SW 1271 (cell line): Measurements from ENCODE around the gene APLN.

Experiments
- DNase-seq, 2 experiments: peaks; one replicate each; lab custom pipeline; 2025; lab: John Stamatoyannopoulos, UW

Gene APLN

GRCh38 chrX:129659861-129660260, 5.1 kb upstream of the APLN start:
- DNase-seq, result no peak

GRCh38 chrX:129659141-129659540, 4.4 kb upstream of the APLN start:
- no peak for DNase-seq

- DNase-seq, result no peak
Measured at GRCh38 chrX:129658429-129658828, 3.7 kb upstream of the APLN start.

GRCh38 chrX:129655547-129656249, 942 bp upstream of the APLN start:
- no peak for DNase-seq

GRCh38 chrX:129653971-129654651, 645 bp downstream of the APLN start:
- DNase-seq, result no peak

GRCh38 chrX:129653181-129653970, 1.4 kb downstream of the APLN start:
- DNase-seq, result no peak

GRCh38 chrX:129652565-129653169, 2.1 kb downstream of the APLN start:
- DNase-seq, result no peak

GRCh38 chrX:129651756-129652564, 2.8 kb downstream of the APLN start:
- DNase-seq, result no peak

GRCh38 chrX:129650821-129651510, 3.8 kb downstream of the APLN start:
- no peak for DNase-seq

- DNase-seq, result no peak
Measured at GRCh38 chrX:129650183-129650689, 4.5 kb downstream of the APLN start.

- DNase-seq, result no peak
Measured at GRCh38 chrX:129649268-129650182, 5.2 kb downstream of the APLN start.

- DNase-seq, result no peak
Measured at GRCh38 chrX:129648514-129649267, 6.1 kb downstream of the APLN start.

- no peak for DNase-seq
Measured at GRCh38 chrX:129647418-129648410, 7.0 kb downstream of the APLN start.

- no peak for DNase-seq
Measured at GRCh38 chrX:129646566-129647417, 8.0 kb downstream of the APLN start.

GRCh38 chrX:129642641-129643040, 12.1 kb downstream of the APLN start:
- DNase-seq, result no peak

GRCh38 chrX:129641941-129642340, 12.8 kb downstream of the APLN start:
- DNase-seq, result no peak

- no peak for DNase-seq
Measured at GRCh38 chrX:129641469-129641868, 13.3 kb downstream of the APLN start.
